SK-N-SH (cell line): ENCODE data around the gene CDH23. TPM values are rescaled to one million over a fixed set of nuclear protein-coding genes. Genes with fewer than 3 reads are reported as not detected.

Experiments
- CTCF ChIA-PET: fragments of 300-600, 350-600 bp; formaldehyde crosslinking; extraction: SDS; loops from one replicate; lab custom pipeline; 2021; lab: Yijun Ruan, JAX
- POLR2A ChIA-PET: fragments of 350-600 bp; sonication (Branson Sonifier 250); formaldehyde crosslinking; extraction: SDS; loops from one replicate; lab custom pipeline; 2020; ENCODE audit warnings: antibody characterized with exemption, inconsistent platforms; lab: Yijun Ruan, JAX
- DNase-seq: peaks from one replicate; pipeline ENCODE4 v3.0.0; 2012
- H2AFZ ChIP-seq: fragments of 200-600 bp; sonication (generic); 2 replicates; pipeline ENCODE4 v1.8.1; 2016; ENCODE audit warnings: antibody characterized with exemption, mild to moderate bottlenecking, low read depth
- H3F3A ChIP-seq: fragments of 200-600 bp; sonication (generic); replicated peaks from 2 replicates; pipeline ENCODE3; 2016; ENCODE audit warnings: antibody characterized with exemption, mild to moderate bottlenecking; ENCODE audit not compliant: insufficient read depth
- H3K27ac ChIP-seq, 2 experiments: fragments of 200-500 bp in 1 of 2; fragments of 200-600 bp in 1 of 2; sonication (Bioruptor generic) in 1 of 2; sonication (generic), shearing (Covaris generic) in 1 of 2; 2 replicates each; pipeline versions ENCODE4 v1.5.1 to v1.6.1; 2014 to 2016; ENCODE audit warnings: low read depth in 2 of 2, inconsistent platforms in 1 of 2, low read length in 1 of 2, mild to moderate bottlenecking in 1 of 2, mixed read lengths in 1 of 2
- H3K27me3 ChIP-seq: fragments of 200-600 bp; sonication (generic), shearing (Covaris generic); 2 replicates; pipeline ENCODE4 v1.6.1; 2016; ENCODE audit warnings: mixed run types; ENCODE audit not compliant: insufficient read depth
- H3K36me3 ChIP-seq, 2 experiments: fragments of 200-500 bp in 1 of 2; fragments of 200-600 bp in 1 of 2; sonication (Bioruptor generic) in 1 of 2; sonication (generic) in 1 of 2; replicated peaks in 1 of 2; 2 replicates each; pipeline versions ENCODE3 to v1.5.1; 2014 to 2016; ENCODE audit warnings: low read length in 1 of 2, mild to moderate bottlenecking in 1 of 2; ENCODE audit not compliant: insufficient read depth in 2 of 2, control insufficient read depth in 1 of 2
- H3K4me1 ChIP-seq, 2 experiments: fragments of 200-500 bp in 1 of 2; fragments of 200-600 bp in 1 of 2; sonication (Bioruptor generic) in 1 of 2; sonication (generic), shearing (Covaris generic) in 1 of 2; 2 replicates each; pipeline versions ENCODE4 v1.5.1 to v1.6.1; 2014 to 2016; ENCODE audit warnings: low read depth in 1 of 2, low read length in 1 of 2, mixed run types in 1 of 2; ENCODE audit not compliant: insufficient read depth in 2 of 2, control insufficient read depth in 1 of 2
- H3K4me2 ChIP-seq: fragments of 200-600 bp; sonication (generic), shearing (Covaris generic); 2 replicates; pipeline ENCODE4 v1.6.1; 2017; ENCODE audit warnings: mixed run types
- H3K4me3 ChIP-seq, 2 experiments: fragments of 200-500 bp in 1 of 2; fragments of 200-600 bp in 1 of 2; sonication (Bioruptor generic) in 1 of 2; sonication (generic), shearing (Covaris generic) in 1 of 2; 2 replicates each; pipeline versions ENCODE4 v1.5.1 to v1.8.1; 2014 to 2016; ENCODE audit warnings: low read depth in 2 of 2, inconsistent platforms in 1 of 2, low read length in 1 of 2, mild to moderate bottlenecking in 1 of 2, mixed read lengths in 1 of 2, moderate library complexity in 1 of 2
- H3K79me2 ChIP-seq: fragments of 200-600 bp; sonication (generic); 2 replicates; pipeline ENCODE4 v1.8.1; 2017; ENCODE audit warnings: mild to moderate bottlenecking; ENCODE audit not compliant: insufficient read depth
- H3K9ac ChIP-seq: fragments of 200-600 bp; sonication (generic); 2 replicates; pipeline ENCODE4 v1.6.1; 2017; ENCODE audit warnings: mixed run types
- H3K9me2 ChIP-seq: fragments of 200-600 bp; sonication (generic); 2 replicates; pipeline ENCODE4 v1.6.1; 2017; ENCODE audit warnings: mixed run types
- H3K9me3 ChIP-seq: fragments of 200-600 bp; sonication (generic); 2 replicates; pipeline ENCODE4 v1.6.1; 2017; ENCODE audit warnings: mixed run types, mild to moderate bottlenecking, moderate library complexity
- H4K20me1 ChIP-seq: fragments of 200-600 bp; sonication (generic); 2 replicates; pipeline ENCODE4 v1.6.1; 2017; ENCODE audit warnings: mild to moderate bottlenecking, mixed run types; ENCODE audit not compliant: insufficient read depth
- CHD2 ChIP-seq: fragments of 150-350 bp; IDR thresholded peaks from 2 replicates; pipeline ENCODE4 v1.6.1; 2018; ENCODE audit warnings: low read length; ENCODE audit not compliant: partially characterized antibody
- ELF1 ChIP-seq: IDR thresholded peaks from 2 replicates; pipeline ENCODE4 v1.4.0; 2012
- EP300 ChIP-seq, 2 experiments: IDR thresholded peaks; 2 replicates each; pipeline versions ENCODE4 v1.4.0 to v1.6.1; 2012; ENCODE audit warnings: borderline replicate concordance in 1 of 2, low read depth in 1 of 2, low read length in 1 of 2
- FOXM1 ChIP-seq: IDR thresholded peaks from 2 replicates; pipeline ENCODE4 v1.4.0; 2012; ENCODE audit warnings: low read depth, mild to moderate bottlenecking
- GATA2 ChIP-seq: sonication (generic); formaldehyde crosslinking; IDR thresholded peaks from 2 replicates; pipeline ENCODE4 v1.5.0; 2020; ENCODE audit warnings: mild to moderate bottlenecking, missing genetic modification reagents
- JUND ChIP-seq: IDR thresholded peaks from 2 replicates; pipeline ENCODE4 v1.4.0; 2012
- MEF2A ChIP-seq: IDR thresholded peaks from 2 replicates; pipeline ENCODE4 v1.4.0; 2012; ENCODE audit warnings: low read depth, borderline replicate concordance
- NFIC ChIP-seq: IDR thresholded peaks from 2 replicates; pipeline ENCODE4 v1.4.0; 2012; ENCODE audit warnings: borderline replicate concordance
- POLR2AphosphoS5 ChIP-seq: IDR thresholded peaks from 2 replicates; pipeline ENCODE4 v1.6.1; 2012; ENCODE audit warnings: low read depth, low read length
- RCOR1 ChIP-seq: fragments of 150-350 bp; IDR thresholded peaks from 2 replicates; pipeline ENCODE4 v1.6.1; 2017; ENCODE audit warnings: antibody characterized with exemption, low read length
- SIN3A ChIP-seq: IDR thresholded peaks from 2 replicates; pipeline ENCODE4 v1.6.1; 2012; ENCODE audit warnings: low read depth, mild to moderate bottlenecking, low read length, moderate library complexity, borderline replicate concordance
- SMC3 ChIP-seq: IDR thresholded peaks from 2 replicates; pipeline ENCODE4 v1.6.1; 2012; ENCODE audit warnings: low read depth, low read length, improper control_type of control experiment
- TAF1 ChIP-seq: IDR thresholded peaks from 2 replicates; pipeline ENCODE4 v1.6.1; 2012; ENCODE audit warnings: low read depth, mild to moderate bottlenecking, low read length, moderate library complexity, borderline replicate concordance
- TCF12 ChIP-seq: IDR thresholded peaks from 2 replicates; pipeline ENCODE4 v1.4.0; 2012
- TEAD4 ChIP-seq: IDR thresholded peaks from 2 replicates; pipeline ENCODE4 v1.4.0; 2012; ENCODE audit warnings: mild to moderate bottlenecking, borderline replicate concordance; ENCODE audit not compliant: insufficient read depth
- WGBS: methylation state at CpG from one replicate; pipeline ENCODE4 v1.1.6; 2017; ENCODE audit warnings: low lambda C conversion rate; 5-methylcytosine and 5-hydroxymethylcytosine counted together
- polyA plus RNA-seq, 3 experiments: library from polyadenylated mRNA; depleted of rRNA; stranded (reverse); fragments of >200 nt; gene quantifications; 2 replicates each; pipeline ENCODE4 v1.2.3, GENCODE V29; 2012
- TF ChIP-seq, protein P1 (sequence below): fragments of 150-350 bp; IDR thresholded peaks from 2 replicates; pipeline ENCODE4 v1.6.1; 2017; ENCODE audit warnings: antibody characterized with exemption, low read length, low read depth, borderline replicate concordance
- TF ChIP-seq, protein P2 (sequence below): IDR thresholded peaks from 2 replicates; pipeline ENCODE4 v1.6.1; 2012; ENCODE audit warnings: mild to moderate bottlenecking, low read depth, low read length, moderate library complexity
- TF ChIP-seq, protein P3 (sequence below): IDR thresholded peaks from 2 replicates; pipeline ENCODE4 v1.4.0; 2012; ENCODE audit warnings: low read depth, borderline replicate concordance
- TF ChIP-seq, protein P4 (sequence below): IDR thresholded peaks from 2 replicates; pipeline ENCODE4 v1.4.0; 2012; ENCODE audit warnings: low read depth, borderline replicate concordance

The CDH23 gene
- polyA plus RNA-seq, 1 of the 3 experiments (the other 2 are of a cell fraction), result 0.03 TPM

DNA sequence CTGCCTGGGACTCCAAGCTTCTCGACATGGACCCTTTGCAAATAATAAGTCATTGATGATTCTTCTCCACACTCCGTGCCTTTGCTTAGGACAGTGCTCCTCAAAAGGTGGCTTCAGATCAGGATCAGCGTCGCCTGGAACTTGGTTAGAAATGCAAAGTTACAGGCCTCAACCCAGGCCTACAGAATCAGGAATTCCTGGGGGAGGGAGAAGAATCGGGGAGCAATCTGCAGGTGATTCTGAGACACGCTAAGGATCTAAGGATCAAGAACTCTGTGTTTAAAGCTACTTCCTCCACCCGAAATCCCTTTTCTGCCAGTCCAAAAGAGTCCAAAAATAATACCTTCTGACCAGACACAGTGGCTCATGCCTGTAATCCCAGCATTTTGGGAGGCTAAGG, 244.7 kb downstream of the CDH23 start:
- H3K9me3 ChIP-seq, result no peaks in the 10 kb centered on the region
- no peaks in the 10 kb centered on the region for H3K27me3 ChIP-seq
- CTCF ChIA-PET, result interaction anchor here (0.6 to 3.0 kb wide), 8 partner anchors 10 to 950 kb away, joined by 3 to 11 read pairs (median 4); partner anchors contain the start of gene VSIR
- no peak overlapping the region for H3K4me3 ChIP-seq
- H3K9me2 ChIP-seq, result no peaks in the 10 kb centered on the region
- no peaks in the 10 kb centered on the region for H4K20me1 ChIP-seq
- POLR2A ChIA-PET, result no interaction called here
- no peak overlapping the region for H3K4me2 ChIP-seq
- DNase-seq, result no peak
- H3K79me2 ChIP-seq, result no peaks in the 10 kb centered on the region
- WGBS, result 73% methylated on average over 7 of the region's 7 CpGs
- no peak overlapping the region for H2AFZ ChIP-seq
- H3K9ac ChIP-seq, result no peak overlapping the region
- no peak overlapping the region for H3K27ac ChIP-seq
- no peaks in the 10 kb centered on the region for H3F3A ChIP-seq
- peaks cover 0 to 10% of the 10 kb centered on the region in 2 experiments; a peak in 1 of 4 replicates for H3K4me1 ChIP-seq
- TF ChIP-seq ELF1 (no peak), SIN3A (no peak)
- TF ChIP-seq, all 33 proteins: peak for 0
- H3K36me3 ChIP-seq, result no peaks in the 10 kb centered on the region

DNA sequence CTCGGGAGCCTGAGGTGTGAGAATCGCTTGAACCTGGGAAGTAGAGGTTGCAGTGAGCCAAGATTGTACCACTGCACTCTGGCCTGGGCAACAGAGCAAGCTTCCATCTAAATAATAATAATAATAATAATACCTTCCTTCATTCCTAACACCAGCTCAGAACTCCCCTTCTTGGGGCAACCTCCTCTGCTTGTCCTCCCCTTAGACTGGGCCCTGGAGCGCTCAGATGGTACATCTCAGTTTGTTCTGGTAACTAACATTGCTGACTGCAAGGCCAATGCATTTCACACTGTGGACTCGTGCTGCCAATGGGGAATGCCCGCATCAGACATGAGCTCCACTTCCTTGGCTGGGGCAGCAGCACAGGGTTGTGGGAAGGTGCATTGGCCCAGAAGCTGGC, 245.3 kb downstream of the CDH23 start:
- 71% methylated on average over 5 of the region's 5 CpGs for WGBS
- no peak for DNase-seq
- Histone ChIP-seq H3K36me3 (no peaks in the 10 kb centered on the region), H3K4me3 (no peak overlapping the region), H3K4me2 (no peak overlapping the region), H3K4me1 (peaks cover 0 to 10% of the 10 kb centered on the region in 2 experiments; a peak in 1 of 4 replicates), H3K9ac (no peak overlapping the region), H3K27me3 (no peaks in the 10 kb centered on the region; the same call in 1 of the 2 replicates), H3K9me3 (no peaks in the 10 kb centered on the region), H3F3A (no peaks in the 10 kb centered on the region), H3K27ac (no peak overlapping the region), H3K79me2 (no peaks in the 10 kb centered on the region), H4K20me1 (no peaks in the 10 kb centered on the region), H2AFZ (no peak overlapping the region), H3K9me2 (no peaks in the 10 kb centered on the region)
- POLR2A ChIA-PET, result no interaction called here
- CTCF ChIA-PET, result interaction anchor here (0.6 to 1.2 kb wide), 4 partner anchors 11 to 949 kb away, joined by 3 to 4 read pairs (median 4); no protein-coding TSS in a partner anchor
- TF ChIP-seq JUND (no peak), CHD2 (no peak), MEF2A (no peak), RCOR1 (no peak), EP300 (IDR thresholded peaks at IDR 0.05; ENCODE audit: borderline replicate concordance in 1 of 2, low read depth in 1 of 2, low read length in 1 of 2) (no peak), TEAD4 (no peak), GATA2 (CRISPR knock-in tag) (no peak), ELF1 (no peak), SMC3 (no peak), FOXM1 (no peak), POLR2AphosphoS5 (no peak), TAF1 (no peak), TCF12 (no peak), NFIC (no peak)
- TF ChIP-seq, protein P1, sequence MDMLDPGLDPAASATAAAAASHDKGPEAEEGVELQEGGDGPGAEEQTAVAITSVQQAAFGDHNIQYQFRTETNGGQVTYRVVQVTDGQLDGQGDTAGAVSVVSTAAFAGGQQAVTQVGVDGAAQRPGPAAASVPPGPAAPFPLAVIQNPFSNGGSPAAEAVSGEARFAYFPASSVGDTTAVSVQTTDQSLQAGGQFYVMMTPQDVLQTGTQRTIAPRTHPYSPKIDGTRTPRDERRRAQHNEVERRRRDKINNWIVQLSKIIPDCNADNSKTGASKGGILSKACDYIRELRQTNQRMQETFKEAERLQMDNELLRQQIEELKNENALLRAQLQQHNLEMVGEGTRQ, result no peak
- TF ChIP-seq, protein P2, sequence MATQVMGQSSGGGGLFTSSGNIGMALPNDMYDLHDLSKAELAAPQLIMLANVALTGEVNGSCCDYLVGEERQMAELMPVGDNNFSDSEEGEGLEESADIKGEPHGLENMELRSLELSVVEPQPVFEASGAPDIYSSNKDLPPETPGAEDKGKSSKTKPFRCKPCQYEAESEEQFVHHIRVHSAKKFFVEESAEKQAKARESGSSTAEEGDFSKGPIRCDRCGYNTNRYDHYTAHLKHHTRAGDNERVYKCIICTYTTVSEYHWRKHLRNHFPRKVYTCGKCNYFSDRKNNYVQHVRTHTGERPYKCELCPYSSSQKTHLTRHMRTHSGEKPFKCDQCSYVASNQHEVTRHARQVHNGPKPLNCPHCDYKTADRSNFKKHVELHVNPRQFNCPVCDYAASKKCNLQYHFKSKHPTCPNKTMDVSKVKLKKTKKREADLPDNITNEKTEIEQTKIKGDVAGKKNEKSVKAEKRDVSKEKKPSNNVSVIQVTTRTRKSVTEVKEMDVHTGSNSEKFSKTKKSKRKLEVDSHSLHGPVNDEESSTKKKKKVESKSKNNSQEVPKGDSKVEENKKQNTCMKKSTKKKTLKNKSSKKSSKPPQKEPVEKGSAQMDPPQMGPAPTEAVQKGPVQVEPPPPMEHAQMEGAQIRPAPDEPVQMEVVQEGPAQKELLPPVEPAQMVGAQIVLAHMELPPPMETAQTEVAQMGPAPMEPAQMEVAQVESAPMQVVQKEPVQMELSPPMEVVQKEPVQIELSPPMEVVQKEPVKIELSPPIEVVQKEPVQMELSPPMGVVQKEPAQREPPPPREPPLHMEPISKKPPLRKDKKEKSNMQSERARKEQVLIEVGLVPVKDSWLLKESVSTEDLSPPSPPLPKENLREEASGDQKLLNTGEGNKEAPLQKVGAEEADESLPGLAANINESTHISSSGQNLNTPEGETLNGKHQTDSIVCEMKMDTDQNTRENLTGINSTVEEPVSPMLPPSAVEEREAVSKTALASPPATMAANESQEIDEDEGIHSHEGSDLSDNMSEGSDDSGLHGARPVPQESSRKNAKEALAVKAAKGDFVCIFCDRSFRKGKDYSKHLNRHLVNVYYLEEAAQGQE, result no peak
- TF ChIP-seq, protein P3, sequence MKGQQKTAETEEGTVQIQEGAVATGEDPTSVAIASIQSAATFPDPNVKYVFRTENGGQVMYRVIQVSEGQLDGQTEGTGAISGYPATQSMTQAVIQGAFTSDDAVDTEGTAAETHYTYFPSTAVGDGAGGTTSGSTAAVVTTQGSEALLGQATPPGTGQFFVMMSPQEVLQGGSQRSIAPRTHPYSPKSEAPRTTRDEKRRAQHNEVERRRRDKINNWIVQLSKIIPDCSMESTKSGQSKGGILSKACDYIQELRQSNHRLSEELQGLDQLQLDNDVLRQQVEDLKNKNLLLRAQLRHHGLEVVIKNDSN, result no peak
- TF ChIP-seq, protein P4, sequence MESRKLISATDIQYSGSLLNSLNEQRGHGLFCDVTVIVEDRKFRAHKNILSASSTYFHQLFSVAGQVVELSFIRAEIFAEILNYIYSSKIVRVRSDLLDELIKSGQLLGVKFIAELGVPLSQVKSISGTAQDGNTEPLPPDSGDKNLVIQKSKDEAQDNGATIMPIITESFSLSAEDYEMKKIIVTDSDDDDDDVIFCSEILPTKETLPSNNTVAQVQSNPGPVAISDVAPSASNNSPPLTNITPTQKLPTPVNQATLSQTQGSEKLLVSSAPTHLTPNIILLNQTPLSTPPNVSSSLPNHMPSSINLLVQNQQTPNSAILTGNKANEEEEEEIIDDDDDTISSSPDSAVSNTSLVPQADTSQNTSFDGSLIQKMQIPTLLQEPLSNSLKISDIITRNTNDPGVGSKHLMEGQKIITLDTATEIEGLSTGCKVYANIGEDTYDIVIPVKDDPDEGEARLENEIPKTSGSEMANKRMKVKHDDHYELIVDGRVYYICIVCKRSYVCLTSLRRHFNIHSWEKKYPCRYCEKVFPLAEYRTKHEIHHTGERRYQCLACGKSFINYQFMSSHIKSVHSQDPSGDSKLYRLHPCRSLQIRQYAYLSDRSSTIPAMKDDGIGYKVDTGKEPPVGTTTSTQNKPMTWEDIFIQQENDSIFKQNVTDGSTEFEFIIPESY, result no peak
